GM19240 (cell line): ENCODE measurements around the gene SYMPK.

Source experiments
- DNase-seq: peaks from one replicate; pipeline ENCODE4 v3.0.0; 2011; ENCODE audit warnings: low spot score; ENCODE audit not compliant: insufficient read length

The SYMPK gene

DNA sequence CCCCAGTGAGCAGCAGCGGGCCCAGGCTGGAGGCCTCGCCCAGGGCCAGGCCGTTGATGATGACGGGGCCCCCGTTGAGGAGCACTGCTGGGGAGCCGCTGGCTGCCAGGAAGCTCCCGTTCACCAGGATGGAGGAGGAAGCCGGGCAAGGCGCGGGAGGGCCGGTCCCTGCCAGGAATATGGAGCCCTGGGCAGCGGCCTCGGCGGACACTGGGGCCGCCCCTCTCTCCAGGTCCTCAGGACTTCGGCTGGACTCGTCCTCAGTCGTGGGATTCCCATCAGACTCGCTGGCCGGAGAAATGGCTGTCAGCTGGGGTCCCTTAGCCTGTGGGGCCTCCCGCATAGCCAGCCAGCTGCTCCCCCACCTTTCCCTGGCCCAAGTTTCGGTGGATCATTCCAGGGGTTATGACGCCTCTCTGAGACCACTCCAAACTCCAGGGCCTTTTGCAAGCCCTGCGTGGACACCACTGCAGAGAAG, 96.0 kb downstream of the SYMPK start:
- no peak for DNase-seq

GRCh38 chr19:45766296-45766868, 96.6 kb downstream of the SYMPK start:
- DNase-seq, result no peak

GRCh38 chr19:45765702-45766295, 97.1 kb downstream of the SYMPK start:
- no peak for DNase-seq
